Epithelial cell of proximal tubule (primary cell): Measurements from ENCODE around the gene FANCD2. TPM values are rescaled to one million over a fixed set of nuclear protein-coding genes. Genes with fewer than 3 reads are reported as not detected.
"Not testable (repeated sequence)": the region's sequence is repeated elsewhere in the genome, so short reads cannot be mapped to it uniquely, and the experiment has no call there.

ENCODE experiments used
- DNase-seq: peaks from one replicate; pipeline ENCODE4 v3.0.0-alpha.2; 2011; ENCODE audit warnings: low read depth
- H3K4me3 ChIP-seq: 2 replicates; pipeline ENCODE4 v1.5.1; 2011; ENCODE audit warnings: low read depth, mild to moderate bottlenecking, low read length
- total RNA-seq: library from RNA; depleted of rRNA; stranded (reverse); fragments of >200 nt; gene quantifications from 2 replicates; pipeline ENCODE4 v1.2.3, GENCODE V29; 2015
- TF ChIP-seq, protein P1 (sequence below): conservative IDR thresholded peaks from 2 replicates; pipeline ENCODE4 v1.5.1; 2012; ENCODE audit warnings: low read depth, mild to moderate bottlenecking, low read length

The FANCD2 gene
- total RNA-seq, 1 donor from 2014 or later = 25.9 TPM

- no peak overlapping the region for H3K4me3 ChIP-seq
- TF ChIP-seq, protein P1, sequence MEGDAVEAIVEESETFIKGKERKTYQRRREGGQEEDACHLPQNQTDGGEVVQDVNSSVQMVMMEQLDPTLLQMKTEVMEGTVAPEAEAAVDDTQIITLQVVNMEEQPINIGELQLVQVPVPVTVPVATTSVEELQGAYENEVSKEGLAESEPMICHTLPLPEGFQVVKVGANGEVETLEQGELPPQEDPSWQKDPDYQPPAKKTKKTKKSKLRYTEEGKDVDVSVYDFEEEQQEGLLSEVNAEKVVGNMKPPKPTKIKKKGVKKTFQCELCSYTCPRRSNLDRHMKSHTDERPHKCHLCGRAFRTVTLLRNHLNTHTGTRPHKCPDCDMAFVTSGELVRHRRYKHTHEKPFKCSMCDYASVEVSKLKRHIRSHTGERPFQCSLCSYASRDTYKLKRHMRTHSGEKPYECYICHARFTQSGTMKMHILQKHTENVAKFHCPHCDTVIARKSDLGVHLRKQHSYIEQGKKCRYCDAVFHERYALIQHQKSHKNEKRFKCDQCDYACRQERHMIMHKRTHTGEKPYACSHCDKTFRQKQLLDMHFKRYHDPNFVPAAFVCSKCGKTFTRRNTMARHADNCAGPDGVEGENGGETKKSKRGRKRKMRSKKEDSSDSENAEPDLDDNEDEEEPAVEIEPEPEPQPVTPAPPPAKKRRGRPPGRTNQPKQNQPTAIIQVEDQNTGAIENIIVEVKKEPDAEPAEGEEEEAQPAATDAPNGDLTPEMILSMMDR = no peak
- no peak for DNase-seq
These were observed 59.5 kb downstream of the FANCD2 start for GRCh38 chr3:10085738-10086137.

GRCh38 chr3:10088256-10088655 lies 62.0 kb downstream of the FANCD2 start:
- no peak for DNase-seq
- TF ChIP-seq, protein P1 = no peak
- no peak overlapping the region for H3K4me3 ChIP-seq

DNA sequence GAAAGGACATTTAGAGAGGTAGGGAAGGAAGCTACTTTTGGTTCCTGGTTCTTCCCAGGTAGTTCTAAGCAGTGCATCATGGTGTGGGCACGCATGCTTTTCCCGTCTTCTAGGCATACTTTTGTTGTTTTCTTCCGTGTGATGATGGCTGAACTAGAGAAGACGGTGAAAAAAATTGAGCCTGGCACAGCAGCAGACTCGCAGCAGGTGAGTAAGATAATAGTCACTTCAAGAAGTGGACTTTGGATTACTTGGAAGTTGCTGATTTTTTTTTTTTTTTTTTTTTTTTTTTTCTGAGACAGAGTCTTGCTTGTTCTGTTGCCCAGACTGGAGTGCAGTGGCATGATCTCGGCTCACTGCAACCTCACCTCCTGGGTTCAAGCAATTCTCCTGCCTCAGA lies 63.9 kb downstream of the FANCD2 start:
- TF ChIP-seq, protein P1 = no peak
- DNase-seq = no peak
- H3K4me3 ChIP-seq = no peak overlapping the region

DNA sequence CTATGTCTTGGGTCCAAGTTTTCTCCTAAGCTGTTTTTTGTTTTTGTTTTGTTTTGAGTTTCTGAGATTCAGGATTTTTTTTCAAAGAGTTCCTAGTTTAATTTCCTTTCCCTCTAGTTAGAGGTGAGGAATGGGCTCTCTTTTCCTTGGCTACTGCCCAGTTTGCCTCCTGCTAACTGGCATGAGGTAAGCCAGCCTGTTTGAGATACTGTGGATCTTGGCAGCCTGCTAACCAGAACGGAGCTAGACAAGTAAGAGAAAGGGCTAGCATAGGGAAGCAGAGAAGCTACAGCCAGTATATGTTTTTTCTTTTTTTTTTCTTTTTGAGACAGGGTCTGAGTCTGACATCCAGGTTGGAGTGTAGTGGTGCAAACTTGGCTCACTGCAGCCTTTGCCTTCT lies 64.5 kb downstream of the FANCD2 start:
- H3K4me3 ChIP-seq, DNase-seq: not testable (repeated sequence)

DNA sequence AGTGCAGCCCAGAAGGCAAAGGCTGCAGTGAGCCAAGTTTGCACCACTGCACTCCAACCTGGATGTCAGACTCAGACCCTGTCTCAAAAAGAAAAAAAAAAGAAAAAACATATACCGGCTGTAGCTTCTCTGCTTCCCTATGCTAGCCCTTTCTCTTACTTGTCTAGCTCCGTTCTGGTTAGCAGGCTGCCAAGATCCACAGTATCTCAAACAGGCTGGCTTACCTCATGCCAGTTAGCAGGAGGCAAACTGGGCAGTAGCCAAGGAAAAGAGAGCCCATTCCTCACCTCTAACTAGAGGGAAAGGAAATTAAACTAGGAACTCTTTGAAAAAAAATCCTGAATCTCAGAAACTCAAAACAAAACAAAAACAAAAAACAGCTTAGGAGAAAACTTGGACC lies 65.2 kb downstream of the FANCD2 start:
- DNase-seq, H3K4me3 ChIP-seq: not testable (repeated sequence)

GRCh38 chr3:10093678-10094077 lies 67.4 kb downstream of the FANCD2 start:
- DNase-seq = no peak
- no peak overlapping the region for H3K4me3 ChIP-seq
- TF ChIP-seq, protein P1 = no peak

GRCh38 chr3:10099041-10099440 lies 72.8 kb downstream of the FANCD2 start:
- TF ChIP-seq, protein P1 = no peak
- no peak overlapping the region for H3K4me3 ChIP-seq
- DNase-seq = no peak

GRCh38 chr3:10106919-10107318 lies 80.7 kb downstream of the FANCD2 start:
- DNase-seq = no peak
- no peak overlapping the region for H3K4me3 ChIP-seq
- TF ChIP-seq, protein P1 = no peak
